ENCODE data around the gene TMEM266. TPM values are rescaled to one million over a fixed set of nuclear protein-coding genes. Genes with fewer than 3 reads are reported as not detected.

TMEM266 gene
- total and polyA plus RNA-seq, 8 donors, result 1.9 to 5.5 (median 4.2) TPM

GRCh38 chr15:76160426-76161152 lies 100.8 kb downstream of the TMEM266 start:
- Histone ChIP-seq H3K9me3 (no peaks in the 10 kb centered on the region), H3K27me3 (no peaks in the 10 kb centered on the region), H3K4me1 (peaks cover 15 to 24% (median 17%) of the 10 kb centered on the region in 3 donors), H3K4me3 (no peak overlapping the region), H3K27ac (no peak overlapping the region), H3K36me3 (no peaks in the 10 kb centered on the region)
- FAIRE-seq (no peak), ATAC-seq (no peak), DNase-seq (no peak)
- intact Hi-C loops (cut with DNase I), result no loop called here
- WGBS, 2 donors, result 87 to 88% methylated on average over 24 of the region's 24 CpGs
- TF ChIP-seq CTCF (IDR thresholded peaks at IDR 0.05), result no peak

DNA sequence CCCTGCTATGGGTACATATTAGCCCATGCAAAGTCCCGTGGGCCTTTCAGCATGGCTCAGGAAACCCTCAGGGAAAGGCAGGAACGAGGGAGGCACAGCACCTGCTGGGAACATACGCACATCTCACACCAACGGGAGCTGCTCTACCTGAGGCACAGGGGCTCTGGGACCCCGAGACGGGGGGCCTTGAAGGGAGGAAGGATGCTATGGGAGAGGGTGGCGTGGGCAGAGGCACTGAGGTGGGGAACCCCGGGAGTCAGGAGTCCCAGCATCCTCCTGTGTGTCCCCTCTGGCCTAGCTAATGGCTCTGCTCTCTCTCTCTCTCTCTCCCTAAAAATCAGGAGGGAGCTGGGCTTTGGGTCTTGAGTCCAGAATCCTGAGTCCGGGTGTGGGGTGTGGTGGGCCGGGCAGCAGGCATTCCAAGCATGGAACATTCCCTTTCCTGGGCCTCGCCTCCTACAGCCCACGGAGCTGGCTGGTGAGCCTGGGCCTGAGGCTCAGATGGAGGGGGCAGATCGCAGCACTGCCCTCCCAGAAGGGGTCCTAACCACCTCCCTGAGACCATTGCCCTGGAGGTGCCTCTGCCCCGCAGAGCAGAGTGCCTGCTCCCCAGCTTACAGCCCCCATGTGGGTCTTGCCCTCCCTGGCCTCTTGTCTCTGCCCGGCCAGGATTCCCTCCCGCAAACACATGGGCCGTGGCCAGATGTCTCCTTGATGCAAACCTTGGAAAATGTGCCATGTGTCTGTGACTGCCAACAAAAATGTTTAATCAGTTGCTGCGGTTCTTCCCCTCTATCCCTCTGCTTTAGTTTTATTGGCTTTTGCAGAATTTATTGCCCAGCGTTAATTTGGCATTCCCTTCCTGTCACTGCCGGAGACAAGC lies 101.6 kb downstream of the TMEM266 start:
- H3K4me3 ChIP-seq, result no peak overlapping the region
- peak in 1 of 6 donors; percentile 49 for DNase-seq
- H3K4me1 ChIP-seq, result peaks cover 15 to 24% (median 17%) of the 10 kb centered on the region in 3 donors
- WGBS, 2 donors, result 53 to 55% methylated on average over 19 to 20 of the region's 20 CpGs
- no peaks in the 10 kb centered on the region for H3K9me3 ChIP-seq
- no peak for TF ChIP-seq CTCF (IDR thresholded peaks at IDR 0.05)
- intact Hi-C loops (cut with DNase I), result no loop called here
- H3K27me3 ChIP-seq, result no peaks in the 10 kb centered on the region
- ATAC-seq, result peak; percentile 18 to 68 (median 36)
- no peak overlapping the region for H3K27ac ChIP-seq
- no peak for FAIRE-seq
- H3K36me3 ChIP-seq, result no peaks in the 10 kb centered on the region

DNA sequence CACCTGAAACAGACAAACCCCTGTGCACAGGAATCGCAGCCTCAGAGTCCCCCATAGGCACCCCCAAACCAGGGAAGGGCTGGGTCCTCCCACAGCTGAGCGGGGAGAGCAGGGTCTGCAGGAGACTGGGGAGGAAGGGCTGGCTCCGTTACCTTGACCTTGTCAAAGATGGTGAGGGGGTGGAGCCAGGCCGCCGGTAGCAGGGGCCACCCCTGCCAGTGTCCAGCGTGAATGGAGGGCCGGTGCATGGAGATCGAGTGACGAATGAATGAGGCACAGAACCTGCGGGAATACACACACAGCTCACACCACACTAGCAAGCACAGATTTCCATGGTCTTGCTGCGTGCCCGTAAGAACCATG lies 102.2 kb downstream of the TMEM266 start:
- intact Hi-C loops (cut with DNase I), result no loop called here
- ATAC-seq (peak in 3 of 4 donors; percentile 3 to 13 (median 11)), DNase-seq (peak in 2 of 6 donors; percentile 30 to 65), FAIRE-seq (no peak)
- Histone ChIP-seq H3K4me3 (no peak overlapping the region), H3K4me1 (peaks cover 15 to 24% (median 17%) of the 10 kb centered on the region in 3 donors), H3K36me3 (no peaks in the 10 kb centered on the region), H3K9me3 (no peaks in the 10 kb centered on the region), H3K27ac (no peak overlapping the region), H3K27me3 (no peaks in the 10 kb centered on the region)
- WGBS, 2 donors, result 21 to 25% methylated on average over 12 of the region's 12 CpGs
- TF ChIP-seq CTCF (IDR thresholded peaks at IDR 0.05), result no peak

GRCh38 chr15:76162784-76163456 lies 103.1 kb downstream of the TMEM266 start:
- no peak overlapping the region for H3K4me3 ChIP-seq
- peak overlapping the region in 1 of 4 donors; percentile 34 for H3K27ac ChIP-seq
- ATAC-seq, result peak in 3 of 4 donors; percentile 1 to 10 (median 8)
- peaks cover 15 to 24% (median 17%) of the 10 kb centered on the region in 3 donors for H3K4me1 ChIP-seq
- no peaks in the 10 kb centered on the region for H3K27me3 ChIP-seq
- intact Hi-C loops (cut with DNase I), result no loop called here
- TF ChIP-seq CTCF (IDR thresholded peaks at IDR 0.05), result no peak
- no peaks in the 10 kb centered on the region for H3K36me3 ChIP-seq
- FAIRE-seq, result no peak
- 66 to 83% methylated on average over 10 of the region's 10 CpGs for WGBS, 2 donors
- peak in 1 of 6 donors; percentile 17 for DNase-seq
- no peaks in the 10 kb centered on the region for H3K9me3 ChIP-seq

Data from pancreas (tissue), 10 donors.